Mammary epithelial cell (primary cell): Measurements from ENCODE around the gene IFNB1.

Source experiments
- CTCF ChIP-seq, 2 donors: IDR thresholded peaks in 1 of 2; conservative IDR thresholded peaks in 1 of 2; 2 replicates each; pipeline ENCODE4 v1.5.1; 2011 to 2012; ENCODE audit warnings: inconsistent platforms in 2 of 2, low read length in 2 of 2, mild to moderate bottlenecking in 2 of 2, control low read depth in 1 of 2, low read depth in 1 of 2; ENCODE audit not compliant: insufficient read depth in 1 of 2; ENCODE audit errors: extremely low read depth in 1 of 2
- EZH2 ChIP-seq: IDR thresholded peaks from 2 replicates; pipeline ENCODE4 v1.6.1; 2012; ENCODE audit warnings: low read length, inconsistent platforms, borderline replicate concordance

- no peak for TF ChIP-seq CTCF (conservative IDR thresholded peaks at IDR 0.05 in 1 of 2, IDR thresholded peaks at IDR 0.05 in 1 of 2; ENCODE audit: extremely low read depth in 1 of 2, insufficient read depth in 1 of 2, low read depth in 1 of 2, low read length in 2 of 2)
- TF ChIP-seq EZH2: no peak
These were observed 18.6 kb upstream of the IFNB1 start for GRCh38 chr9:21096172-21096900.
